GM15510 (cell line): ENCODE data around the gene ADAMTS3.

Experiments
- POLR2A ChIP-seq: IDR thresholded peaks from 3 replicates; pipeline ENCODE4 v1.6.1; 2011; ENCODE audit warnings: borderline replicate concordance; ENCODE audit not compliant: insufficient read length; ENCODE audit errors: extremely low read depth

Gene ADAMTS3

GRCh38 chr4:72568959-72569718, at the start of gene ADAMTS3:
Gene ADAMTS3 (minus strand): TSS chr4:72569221. CDS start chr4:72568762, 459 bp downstream.
- TF ChIP-seq POLR2A = no peak

GRCh38 chr4:72613959-72614358, 44.9 kb upstream of the ADAMTS3 start:
- TF ChIP-seq POLR2A = no peak

GRCh38 chr4:72606751-72607150, 37.7 kb upstream of the ADAMTS3 start:
- TF ChIP-seq POLR2A = no peak

- no peak for TF ChIP-seq POLR2A
Measured at GRCh38 chr4:72604324-72604723, 35.3 kb upstream of the ADAMTS3 start.

- no peak for TF ChIP-seq POLR2A
Measured at GRCh38 chr4:72602396-72603376, 33.7 kb upstream of the ADAMTS3 start.

- TF ChIP-seq POLR2A = no peak
Measured at GRCh38 chr4:72591547-72592454, 22.8 kb upstream of the ADAMTS3 start.

- no peak for TF ChIP-seq POLR2A
Measured at GRCh38 chr4:72587334-72587733, 18.3 kb upstream of the ADAMTS3 start.

GRCh38 chr4:72582853-72583252, 13.8 kb upstream of the ADAMTS3 start:
- TF ChIP-seq POLR2A = no peak

GRCh38 chr4:72577211-72577610, 8.2 kb upstream of the ADAMTS3 start:
- TF ChIP-seq POLR2A = no peak

- TF ChIP-seq POLR2A = no peak
Measured at GRCh38 chr4:72571337-72571736, 2.3 kb upstream of the ADAMTS3 start.

- TF ChIP-seq POLR2A = no peak
Measured at GRCh38 chr4:72569719-72570235, 756 bp upstream of the ADAMTS3 start.

GRCh38 chr4:72567821-72568675, 973 bp downstream of the ADAMTS3 start:
- no peak for TF ChIP-seq POLR2A

- no peak for TF ChIP-seq POLR2A
Measured at GRCh38 chr4:72567036-72567435, 2.0 kb downstream of the ADAMTS3 start.
